HUES6 (cell line): ENCODE measurements around the gene EMD.

ENCODE experiments used
- H3K27ac ChIP-seq: 2 replicates; pipeline ENCODE4 v1.7.0; 2013; ENCODE audit warnings: low read depth, mild to moderate bottlenecking, low read length, inconsistent platforms
- H3K27me3 ChIP-seq: 2 replicates; pipeline ENCODE4 v1.6.1; 2013; ENCODE audit warnings: low read length; ENCODE audit not compliant: control insufficient read depth, insufficient read depth
- H3K36me3 ChIP-seq: 2 replicates; pipeline ENCODE4 v1.6.1; 2013; ENCODE audit warnings: low read length; ENCODE audit not compliant: control insufficient read depth, insufficient read depth
- H3K4me1 ChIP-seq: 2 replicates; pipeline ENCODE4 v1.6.1; 2013; ENCODE audit warnings: low read length; ENCODE audit not compliant: control insufficient read depth, insufficient read depth
- H3K4me3 ChIP-seq: 2 replicates; pipeline ENCODE4 v1.5.1; 2013; ENCODE audit warnings: low read depth, low read length
- H3K9ac ChIP-seq: one replicate; pipeline ENCODE4 v1.6.1; 2013; ENCODE audit warnings: mild to moderate bottlenecking, low read length
- H3K9me3 ChIP-seq: 2 replicates; pipeline ENCODE4 v1.6.1; 2013; ENCODE audit warnings: low read depth, low read length; ENCODE audit not compliant: control insufficient read depth, insufficient read depth

The EMD gene

GRCh38 chrX:154355776-154356140, 23.3 kb upstream of the EMD start:
- no peaks in the 10 kb centered on the region for H3K27me3 ChIP-seq
- no peak overlapping the region for H3K27ac ChIP-seq
- no peak overlapping the region for H3K4me3 ChIP-seq
- H3K9me3 ChIP-seq: peaks cover 15% of the 10 kb centered on the region; the same call in 1 of the 2 replicates
- no peaks in the 10 kb centered on the region for H3K4me1 ChIP-seq
- H3K9ac ChIP-seq: no peak overlapping the region
- peaks cover 100% of the 10 kb centered on the region for H3K36me3 ChIP-seq

GRCh38 chrX:154356596-154356995, 22.5 kb upstream of the EMD start:
- no peak overlapping the region for H3K9ac ChIP-seq
- H3K9me3 ChIP-seq: peaks cover 18% of the 10 kb centered on the region; the same call in 1 of the 2 replicates
- no peaks in the 10 kb centered on the region for H3K4me1 ChIP-seq
- H3K27me3 ChIP-seq: no peaks in the 10 kb centered on the region
- peaks cover 99% of the 10 kb centered on the region for H3K36me3 ChIP-seq
- H3K4me3 ChIP-seq: no peak overlapping the region
- no peak overlapping the region for H3K27ac ChIP-seq

DNA sequence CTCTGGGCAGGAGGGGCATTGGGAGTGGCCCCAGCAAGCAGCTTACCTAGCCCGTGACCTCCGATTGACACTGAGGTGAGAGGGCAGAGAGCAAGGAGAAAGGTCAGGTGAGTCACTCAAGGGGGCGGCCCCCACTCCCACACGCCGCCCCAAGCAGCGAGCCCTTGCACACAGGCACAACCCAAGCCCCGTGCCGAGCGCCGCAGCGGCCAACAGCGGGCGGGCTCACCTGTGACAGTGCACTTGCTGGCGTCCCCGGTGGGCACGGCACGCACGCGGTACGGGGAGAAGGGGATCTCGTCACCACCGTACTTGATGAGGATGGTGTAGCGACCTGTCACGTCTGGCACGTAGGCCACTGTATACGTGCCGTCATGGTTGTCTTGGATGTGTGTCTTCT, 21.9 kb upstream of the EMD start:
- no peaks in the 10 kb centered on the region for H3K4me1 ChIP-seq
- no peaks in the 10 kb centered on the region for H3K27me3 ChIP-seq
- peaks cover 22% of the 10 kb centered on the region; the same call in 1 of the 2 replicates for H3K9me3 ChIP-seq
- H3K9ac ChIP-seq: no peak overlapping the region
- peaks cover 99% of the 10 kb centered on the region for H3K36me3 ChIP-seq
- no peak overlapping the region for H3K4me3 ChIP-seq
- no peak overlapping the region for H3K27ac ChIP-seq

DNA sequence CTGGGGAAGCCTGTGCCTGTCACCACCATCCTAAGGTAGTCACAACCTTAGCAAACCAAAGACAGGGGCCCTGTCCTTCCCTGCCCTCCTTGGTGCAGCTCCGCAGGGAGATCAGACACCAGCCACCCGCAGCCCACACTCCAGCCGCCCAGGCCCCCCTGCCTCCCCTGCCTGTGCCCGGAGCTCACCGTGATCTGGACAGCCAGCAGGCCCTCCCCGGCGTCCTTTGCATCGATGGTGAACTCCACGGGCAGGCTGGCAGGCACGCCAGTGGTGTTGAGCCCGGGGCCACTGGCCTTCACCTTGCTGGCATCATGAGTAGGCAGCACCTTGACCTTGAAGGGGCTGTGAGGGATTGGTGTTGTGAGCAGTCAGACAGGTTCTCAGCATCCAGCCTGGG, 21.1 kb upstream of the EMD start:
- H3K27ac ChIP-seq: no peak overlapping the region
- peaks cover 99% of the 10 kb centered on the region for H3K36me3 ChIP-seq
- H3K4me3 ChIP-seq: no peak overlapping the region
- no peaks in the 10 kb centered on the region for H3K4me1 ChIP-seq
- no peaks in the 10 kb centered on the region for H3K27me3 ChIP-seq
- H3K9ac ChIP-seq: no peak overlapping the region
- peaks cover 22% of the 10 kb centered on the region; the same call in 1 of the 2 replicates for H3K9me3 ChIP-seq

GRCh38 chrX:154358829-154359228, 20.3 kb upstream of the EMD start:
- H3K4me1 ChIP-seq: no peaks in the 10 kb centered on the region
- peaks cover 20% of the 10 kb centered on the region; the same call in 1 of the 2 replicates for H3K9me3 ChIP-seq
- H3K4me3 ChIP-seq: no peak overlapping the region
- H3K9ac ChIP-seq: no peak overlapping the region
- no peaks in the 10 kb centered on the region for H3K27me3 ChIP-seq
- peaks cover 96% of the 10 kb centered on the region for H3K36me3 ChIP-seq
- H3K27ac ChIP-seq: no peak overlapping the region

DNA sequence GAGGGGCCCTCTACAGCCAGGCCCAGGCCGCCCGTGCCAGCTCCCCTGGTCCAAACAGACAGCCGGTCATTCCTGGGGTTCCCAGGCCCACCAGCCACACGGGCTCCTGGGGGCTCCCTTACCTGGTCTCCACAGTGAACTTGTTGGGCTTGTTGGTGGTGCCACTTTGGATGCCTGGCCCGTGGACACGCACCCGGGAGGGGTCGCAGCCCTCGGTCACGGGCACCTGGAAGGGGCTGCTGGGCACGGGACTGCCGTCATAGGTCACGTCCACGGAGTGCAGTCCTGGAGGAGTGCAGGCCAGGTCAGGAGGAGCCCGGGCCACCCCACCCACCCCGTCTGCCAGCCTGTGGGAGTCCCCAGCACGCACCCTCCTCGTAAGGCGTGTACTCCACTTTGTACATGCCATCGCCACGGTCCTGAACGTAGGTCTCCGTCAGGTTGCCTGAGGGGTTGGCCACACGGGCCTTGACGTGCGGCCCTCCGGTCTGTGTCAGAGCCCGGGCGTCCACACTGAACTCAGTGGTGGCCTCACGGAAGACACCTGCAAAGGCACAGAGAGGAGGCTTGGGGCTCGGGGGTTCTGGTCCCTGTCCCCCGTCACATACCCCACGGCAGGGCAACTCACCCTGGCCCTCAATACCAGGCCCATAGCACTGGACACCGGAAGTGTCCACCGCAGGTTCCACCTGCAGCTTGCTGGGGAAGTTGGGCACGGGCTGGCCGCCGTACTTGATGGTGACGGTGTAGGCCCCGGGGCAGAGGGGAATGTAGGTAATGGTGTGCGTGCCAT, 19.5 kb upstream of the EMD start:
- no peaks in the 10 kb centered on the region for H3K4me1 ChIP-seq
- H3K9me3 ChIP-seq: peaks cover 16% of the 10 kb centered on the region; the same call in 1 of the 2 replicates
- H3K27me3 ChIP-seq: no peaks in the 10 kb centered on the region
- H3K4me3 ChIP-seq: no peak overlapping the region
- H3K36me3 ChIP-seq: peaks cover 96% of the 10 kb centered on the region
- no peak overlapping the region for H3K27ac ChIP-seq
- no peak overlapping the region for H3K9ac ChIP-seq

GRCh38 chrX:154360155-154360713, 18.9 kb upstream of the EMD start:
- Histone ChIP-seq H3K36me3 (peaks cover 96% of the 10 kb centered on the region), H3K4me1 (no peaks in the 10 kb centered on the region), H3K9ac (no peak overlapping the region), H3K4me3 (no peak overlapping the region), H3K9me3 (peaks cover 16% of the 10 kb centered on the region; the same call in 1 of the 2 replicates), H3K27me3 (no peaks in the 10 kb centered on the region), H3K27ac (no peak overlapping the region)

GRCh38 chrX:154362085-154362742, 16.9 kb upstream of the EMD start:
- Histone ChIP-seq H3K9me3 (peaks cover 18% of the 10 kb centered on the region; the same call in 1 of the 2 replicates), H3K4me3 (no peak overlapping the region), H3K36me3 (peaks cover 96% of the 10 kb centered on the region)

GRCh38 chrX:154363706-154364439, 15.2 kb upstream of the EMD start:
- H3K36me3 ChIP-seq: peaks cover 96% of the 10 kb centered on the region

More at GRCh38 chrX:154362085-154362742, 16.9 kb upstream of the EMD start:
- Histone ChIP-seq H3K27ac (no peak overlapping the region), H3K9ac (no peak overlapping the region), H3K4me1 (no peaks in the 10 kb centered on the region; the same call in 1 of the 2 replicates), H3K27me3 (no peaks in the 10 kb centered on the region)

GRCh38 chrX:154365052-154365600, 14.0 kb upstream of the EMD start:
- H3K9ac ChIP-seq: no peak overlapping the region
- H3K36me3 ChIP-seq: peaks cover 91% of the 10 kb centered on the region
- no peak overlapping the region for H3K27ac ChIP-seq
- H3K4me1 ChIP-seq: peaks cover 11% of the 10 kb centered on the region; the same call in 1 of the 2 replicates
- no peak overlapping the region for H3K4me3 ChIP-seq
- no peaks in the 10 kb centered on the region for H3K27me3 ChIP-seq
- H3K9me3 ChIP-seq: peaks cover 16% of the 10 kb centered on the region; the same call in 1 of the 2 replicates

More at GRCh38 chrX:154363706-154364439, 15.2 kb upstream of the EMD start:
- peaks cover 11% of the 10 kb centered on the region; the same call in 1 of the 2 replicates for H3K4me1 ChIP-seq
- H3K9me3 ChIP-seq: peaks cover 16% of the 10 kb centered on the region; the same call in 1 of the 2 replicates
- H3K27me3 ChIP-seq: no peaks in the 10 kb centered on the region
- H3K27ac ChIP-seq: no peak overlapping the region
- H3K4me3 ChIP-seq: no peak overlapping the region
- H3K9ac ChIP-seq: no peak overlapping the region
